GM12864 (cell line): Measurements from ENCODE around the gene PXDC1.
A peak's percentile ranks its signal among the peaks of the same experiment; 100 is the strongest.

Experiments
- DNase-seq: peaks from one replicate; pipeline ENCODE4 v3.0.0-alpha.2; 2011; ENCODE audit warnings: low read depth
- H3K4me3 ChIP-seq: 2 replicates; pipeline ENCODE4 v1.5.1; 2011; ENCODE audit warnings: mild to moderate bottlenecking, low read depth, low read length, control low read depth
- TF ChIP-seq, protein P1 (sequence below): IDR thresholded peaks from 2 replicates; pipeline ENCODE4 v1.5.1; 2011; ENCODE audit warnings: low read depth, mild to moderate bottlenecking, moderate library complexity, low read length, control low read depth, inconsistent platforms; ENCODE audit errors: missing control alignments

The PXDC1 gene, protein sequence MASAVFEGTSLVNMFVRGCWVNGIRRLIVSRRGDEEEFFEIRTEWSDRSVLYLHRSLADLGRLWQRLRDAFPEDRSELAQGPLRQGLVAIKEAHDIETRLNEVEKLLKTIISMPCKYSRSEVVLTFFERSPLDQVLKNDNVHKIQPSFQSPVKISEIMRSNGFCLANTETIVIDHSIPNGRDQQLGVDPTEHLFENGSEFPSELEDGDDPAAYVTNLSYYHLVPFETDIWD

DNA sequence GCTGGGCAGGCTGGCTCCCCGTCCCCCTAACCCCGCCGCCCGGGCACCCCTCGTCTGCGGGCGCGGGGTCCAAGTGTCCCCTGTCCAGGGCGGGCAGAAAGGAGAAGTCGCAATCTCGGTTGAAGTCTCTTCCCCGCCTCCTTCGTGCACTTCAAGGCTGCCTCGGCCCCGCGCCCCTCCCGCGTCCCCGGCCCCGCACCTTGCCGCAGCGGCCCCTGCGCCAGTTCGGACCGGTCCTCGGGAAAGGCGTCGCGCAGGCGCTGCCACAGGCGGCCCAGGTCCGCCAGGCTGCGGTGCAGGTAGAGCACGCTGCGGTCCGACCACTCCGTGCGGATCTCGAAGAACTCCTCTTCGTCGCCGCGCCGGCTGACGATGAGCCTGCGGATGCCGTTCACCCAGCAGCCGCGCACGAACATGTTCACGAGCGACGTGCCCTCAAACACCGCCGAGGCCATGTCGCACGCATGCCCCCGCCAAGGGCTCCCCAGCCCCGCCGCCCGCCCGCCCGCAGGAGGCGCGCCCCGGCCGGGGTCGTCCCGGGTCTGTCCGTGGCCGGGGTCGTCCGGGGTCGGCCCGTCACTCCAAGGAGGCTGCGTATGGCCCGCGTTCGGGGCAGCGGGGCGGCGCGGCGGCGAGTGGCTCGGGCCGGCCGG is at the start of gene PXDC1:
Gene PXDC1, minus strand, starts transcription at position 637 of the 653 bp plus-strand sequence. Its CDS starts 182 bp downstream, at position 455.
- no peak for DNase-seq
- TF ChIP-seq, protein P1, sequence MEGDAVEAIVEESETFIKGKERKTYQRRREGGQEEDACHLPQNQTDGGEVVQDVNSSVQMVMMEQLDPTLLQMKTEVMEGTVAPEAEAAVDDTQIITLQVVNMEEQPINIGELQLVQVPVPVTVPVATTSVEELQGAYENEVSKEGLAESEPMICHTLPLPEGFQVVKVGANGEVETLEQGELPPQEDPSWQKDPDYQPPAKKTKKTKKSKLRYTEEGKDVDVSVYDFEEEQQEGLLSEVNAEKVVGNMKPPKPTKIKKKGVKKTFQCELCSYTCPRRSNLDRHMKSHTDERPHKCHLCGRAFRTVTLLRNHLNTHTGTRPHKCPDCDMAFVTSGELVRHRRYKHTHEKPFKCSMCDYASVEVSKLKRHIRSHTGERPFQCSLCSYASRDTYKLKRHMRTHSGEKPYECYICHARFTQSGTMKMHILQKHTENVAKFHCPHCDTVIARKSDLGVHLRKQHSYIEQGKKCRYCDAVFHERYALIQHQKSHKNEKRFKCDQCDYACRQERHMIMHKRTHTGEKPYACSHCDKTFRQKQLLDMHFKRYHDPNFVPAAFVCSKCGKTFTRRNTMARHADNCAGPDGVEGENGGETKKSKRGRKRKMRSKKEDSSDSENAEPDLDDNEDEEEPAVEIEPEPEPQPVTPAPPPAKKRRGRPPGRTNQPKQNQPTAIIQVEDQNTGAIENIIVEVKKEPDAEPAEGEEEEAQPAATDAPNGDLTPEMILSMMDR = no peak
- H3K4me3 ChIP-seq = peak within 1 kb of the TSS; percentile 54

DNA sequence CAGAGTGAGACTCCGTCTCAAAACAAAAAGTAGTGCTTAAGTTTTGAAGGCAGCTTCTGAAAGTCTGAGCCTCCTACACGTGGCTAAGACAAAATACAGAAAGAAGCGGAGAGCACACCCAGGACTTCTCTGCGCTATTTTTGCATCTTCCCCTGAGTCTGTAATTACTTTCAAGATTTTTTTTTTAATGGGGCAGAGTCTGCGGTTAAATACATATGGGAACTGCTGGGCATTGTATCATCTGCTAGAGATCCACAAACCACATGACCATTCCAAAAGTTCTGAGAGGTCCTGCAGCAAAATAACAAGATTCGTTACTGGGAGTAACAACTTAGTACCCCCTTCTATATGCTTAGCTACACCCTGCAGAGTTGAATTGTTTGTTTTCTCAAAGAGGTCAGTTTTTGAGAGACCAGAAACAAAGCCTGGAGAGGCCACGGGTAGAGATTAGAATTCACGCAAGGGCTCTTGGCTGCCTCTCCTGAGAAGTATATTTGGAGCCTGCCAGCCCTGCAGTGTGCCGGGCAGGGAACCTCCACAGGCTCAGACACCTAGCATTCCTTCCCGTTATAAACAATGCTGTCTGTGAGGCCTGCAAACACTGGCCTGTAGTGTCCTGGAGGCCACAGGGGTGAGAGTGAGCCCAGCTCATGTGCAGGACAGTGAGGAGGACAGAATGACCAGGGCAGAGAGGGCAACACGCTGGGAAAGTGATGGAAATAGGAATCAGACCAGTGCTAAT is 49.5 kb upstream of the PXDC1 start:
- H3K4me3 ChIP-seq = no peak overlapping the region
- no peak for DNase-seq
- TF ChIP-seq, protein P1 = no peak

DNA sequence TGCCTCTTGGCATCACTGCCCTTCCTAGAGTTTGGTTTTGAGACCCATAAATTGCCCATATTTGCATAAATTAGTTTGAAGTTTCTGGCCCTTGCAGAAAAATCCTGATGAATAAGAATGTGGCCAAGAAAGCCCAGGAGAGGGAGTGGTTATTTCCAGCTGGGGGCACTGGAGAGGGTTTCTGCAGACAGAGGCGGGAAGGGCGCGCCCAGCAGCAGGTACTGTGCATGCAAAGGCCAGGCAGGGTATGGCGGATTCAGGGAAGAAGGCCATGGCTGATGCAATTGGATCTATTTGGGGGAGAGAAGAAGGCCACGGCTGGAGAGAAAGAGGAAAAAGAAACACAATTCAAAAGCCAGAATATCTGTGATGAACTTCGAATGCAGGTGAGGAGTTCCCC is 48.2 kb upstream of the PXDC1 start:
- DNase-seq = no peak
- TF ChIP-seq, protein P1 = no peak
- no peak overlapping the region for H3K4me3 ChIP-seq

DNA sequence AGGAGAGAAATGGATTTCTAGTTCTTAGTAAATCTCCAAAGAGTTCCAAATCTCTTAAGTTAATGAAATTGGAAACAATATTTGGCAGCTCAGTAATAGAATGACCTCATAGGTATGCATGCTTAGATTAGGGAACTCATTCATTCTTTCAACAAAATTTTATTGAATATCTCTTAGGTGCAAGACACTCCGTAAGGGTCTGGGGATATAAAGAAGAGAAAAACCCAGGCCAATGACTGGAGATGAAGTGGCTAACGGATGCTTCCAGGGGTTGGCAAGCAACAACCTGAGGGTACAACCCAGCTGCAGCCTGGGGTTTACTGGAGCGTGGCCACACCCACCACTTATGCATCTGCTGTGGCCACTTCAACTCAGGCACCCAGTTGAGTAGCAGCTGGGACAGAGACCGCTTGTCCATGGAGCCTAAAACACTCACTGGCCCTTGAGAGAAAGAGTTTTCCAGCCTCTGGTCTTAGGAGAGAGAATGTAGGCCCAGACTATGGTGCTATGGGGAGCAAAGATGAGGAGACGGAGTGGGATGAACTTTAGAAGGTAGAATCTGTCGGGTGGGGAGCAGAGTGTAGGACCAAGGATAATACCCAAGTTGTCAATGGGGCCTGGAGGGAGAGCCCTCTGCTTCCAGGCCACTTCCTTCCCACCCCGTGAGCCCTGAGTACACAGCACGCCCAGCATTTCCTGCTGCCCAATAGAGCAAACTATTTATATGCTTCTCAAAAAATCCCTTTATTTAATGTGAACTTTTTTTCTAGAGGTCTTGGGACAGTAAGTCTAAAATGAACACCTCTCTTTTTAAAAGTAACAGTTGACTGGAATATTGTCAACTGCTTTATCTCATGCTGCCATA is 46.8 kb upstream of the PXDC1 start:
- TF ChIP-seq, protein P1 = no peak
- no peak overlapping the region for H3K4me3 ChIP-seq

DNA sequence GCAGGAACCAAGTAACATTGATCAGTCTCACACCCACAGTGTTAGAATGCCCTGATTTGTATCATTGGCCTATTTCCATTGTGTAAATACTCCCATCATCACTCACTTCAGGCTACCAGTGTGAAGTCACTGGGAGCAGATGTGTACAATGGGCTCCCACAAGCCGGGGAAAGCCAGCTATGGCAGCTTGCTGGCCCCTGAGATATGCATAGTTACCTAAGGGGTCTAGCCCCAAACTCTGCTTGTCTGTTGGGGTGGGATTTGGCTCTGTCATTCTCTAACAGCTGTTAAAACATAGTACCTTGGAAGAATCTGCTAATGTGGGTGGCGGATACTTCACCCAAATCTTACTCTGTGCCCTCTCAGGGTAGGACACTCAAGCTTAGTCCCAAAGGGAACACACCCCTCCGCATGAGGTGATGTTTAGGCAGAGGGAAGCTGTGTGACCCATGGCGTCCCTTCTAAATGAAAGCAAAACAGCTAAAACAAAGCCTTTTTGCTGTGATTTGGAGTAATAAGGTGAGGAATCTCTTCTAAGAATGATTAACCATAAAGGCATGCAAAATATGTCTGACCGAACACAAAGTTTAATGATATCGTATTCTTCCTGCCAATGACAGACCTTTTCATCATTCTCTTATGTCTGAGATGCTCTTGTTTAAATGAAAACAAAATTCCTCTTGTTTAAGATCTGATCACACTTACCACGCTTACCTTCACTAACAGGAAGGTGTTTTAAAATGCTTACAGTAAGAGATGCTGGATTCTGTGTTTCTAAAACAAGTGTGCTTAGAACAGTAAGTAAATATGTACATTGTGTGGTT is 45.9 kb upstream of the PXDC1 start:
- H3K4me3 ChIP-seq = no peak overlapping the region
- no peak for DNase-seq
- TF ChIP-seq, protein P1 = no peak

More for the DNA sequence above, 46.8 kb upstream of the PXDC1 start:
- DNase-seq = no peak

DNA sequence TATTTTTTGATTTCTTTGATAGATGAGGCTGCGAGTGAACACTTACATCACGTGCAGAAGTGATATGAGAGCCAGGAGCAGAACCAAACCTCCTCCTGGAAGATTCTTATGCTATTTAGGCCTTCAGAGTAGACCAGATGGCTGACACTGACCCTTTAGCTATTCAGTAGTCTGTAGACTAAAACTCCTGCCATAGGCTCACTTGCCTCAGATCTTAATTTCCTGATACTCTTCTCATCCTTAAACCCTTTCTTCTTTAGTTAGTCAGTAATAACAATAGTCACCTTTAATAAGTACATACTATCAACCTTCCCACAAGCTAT is 45.2 kb upstream of the PXDC1 start:
- no peak overlapping the region for H3K4me3 ChIP-seq
- DNase-seq = no peak
- TF ChIP-seq, protein P1 = no peak
